Lower leg skin (tissue), 3 donors: ENCODE measurements around the gene OAS2.

Experiments used
- POLR2A ChIP-seq, 2 donors: fragments of 450-650 bp; IDR thresholded peaks; one replicate each; pipeline ENCODE4 v1.6.1; 2016 to 2017; ENCODE audit warnings: antibody characterized with exemption in 2 of 2, mild to moderate bottlenecking in 1 of 2, moderate library complexity in 1 of 2
- TF ChIP-seq, protein P1 (sequence below), 3 donors: fragments of 450-650 bp; IDR thresholded peaks; one replicate each; pipeline ENCODE4 v1.5.1; 2016; ENCODE audit warnings: antibody characterized with exemption in 3 of 3, mild to moderate bottlenecking in 3 of 3, moderate library complexity in 2 of 3

DNA sequence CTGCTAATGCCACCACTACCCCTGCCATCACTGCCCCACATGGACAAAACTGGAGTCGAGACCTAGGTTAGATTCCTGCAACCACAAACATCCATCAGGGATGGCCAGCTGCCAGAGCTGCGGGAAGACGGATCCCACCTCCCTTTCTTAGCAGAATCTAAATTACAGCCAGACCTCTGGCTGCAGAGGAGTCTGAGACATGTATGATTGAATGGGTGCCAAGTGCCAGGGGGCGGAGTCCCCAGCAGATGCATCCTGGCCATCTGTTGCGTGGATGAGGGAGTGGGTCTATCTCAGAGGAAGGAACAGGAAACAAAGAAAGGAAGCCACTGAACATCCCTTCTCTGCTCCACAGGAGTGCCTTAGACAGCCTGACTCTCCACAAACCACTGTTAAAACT, 7.1 kb upstream of the OAS2 start:
- TF ChIP-seq, protein P1, sequence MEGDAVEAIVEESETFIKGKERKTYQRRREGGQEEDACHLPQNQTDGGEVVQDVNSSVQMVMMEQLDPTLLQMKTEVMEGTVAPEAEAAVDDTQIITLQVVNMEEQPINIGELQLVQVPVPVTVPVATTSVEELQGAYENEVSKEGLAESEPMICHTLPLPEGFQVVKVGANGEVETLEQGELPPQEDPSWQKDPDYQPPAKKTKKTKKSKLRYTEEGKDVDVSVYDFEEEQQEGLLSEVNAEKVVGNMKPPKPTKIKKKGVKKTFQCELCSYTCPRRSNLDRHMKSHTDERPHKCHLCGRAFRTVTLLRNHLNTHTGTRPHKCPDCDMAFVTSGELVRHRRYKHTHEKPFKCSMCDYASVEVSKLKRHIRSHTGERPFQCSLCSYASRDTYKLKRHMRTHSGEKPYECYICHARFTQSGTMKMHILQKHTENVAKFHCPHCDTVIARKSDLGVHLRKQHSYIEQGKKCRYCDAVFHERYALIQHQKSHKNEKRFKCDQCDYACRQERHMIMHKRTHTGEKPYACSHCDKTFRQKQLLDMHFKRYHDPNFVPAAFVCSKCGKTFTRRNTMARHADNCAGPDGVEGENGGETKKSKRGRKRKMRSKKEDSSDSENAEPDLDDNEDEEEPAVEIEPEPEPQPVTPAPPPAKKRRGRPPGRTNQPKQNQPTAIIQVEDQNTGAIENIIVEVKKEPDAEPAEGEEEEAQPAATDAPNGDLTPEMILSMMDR (IDR thresholded peaks at IDR 0.05): no peak
- TF ChIP-seq POLR2A (IDR thresholded peaks at IDR 0.05): no peak
